CD4-positive, alpha-beta memory T cell (primary cell): ENCODE measurements around the gene NKIRAS1. TPM values are rescaled to one million over a fixed set of nuclear protein-coding genes. Genes with fewer than 3 reads are reported as not detected.

Experiments
- CTCF ChIA-PET: fragments of 350-600 bp; sonication (Branson Sonifier 250); formaldehyde crosslinking; loops from one replicate; lab custom pipeline; 2021; ENCODE audit warnings: inconsistent platforms; ENCODE audit not compliant: partially characterized antibody; lab: Charles Lee
- POLR2A ChIA-PET: fragments of 350-600 bp; sonication (Branson Sonifier 250); formaldehyde crosslinking; loops from one replicate; lab custom pipeline; 2021; ENCODE audit not compliant: partially characterized antibody; lab: Charles Lee
- DNase-seq, 5 donors: peaks; one replicate each; pipeline versions ENCODE4 v3.0.0 to v3.0.0-alpha.2; 2020 to 2022; ENCODE audit warnings: mixed read lengths in 1 of 5
- H3K27ac ChIP-seq: one replicate; pipeline ENCODE4 v1.7.0; 2013; ENCODE audit warnings: low read depth, low read length
- H3K27me3 ChIP-seq: 2 replicates; pipeline ENCODE4 v1.7.0; 2013; ENCODE audit warnings: mild to moderate bottlenecking, low read length, moderate library complexity; ENCODE audit not compliant: insufficient read depth
- H3K36me3 ChIP-seq: 2 replicates; pipeline ENCODE4 v1.7.0; 2013; ENCODE audit warnings: mild to moderate bottlenecking, low read length, moderate library complexity; ENCODE audit not compliant: insufficient read depth
- H3K4me1 ChIP-seq: 2 replicates; pipeline ENCODE4 v1.7.0; 2013; ENCODE audit warnings: mild to moderate bottlenecking, low read length, moderate library complexity; ENCODE audit not compliant: insufficient read depth
- H3K4me3 ChIP-seq, 2 donors: one replicate each; pipeline ENCODE4 v1.7.0; 2013; ENCODE audit warnings: low read length in 2 of 2, mild to moderate bottlenecking in 1 of 2
- H3K9me3 ChIP-seq, 2 donors: one replicate each; pipeline ENCODE4 v1.7.0; 2013; ENCODE audit warnings: low read length in 2 of 2, control low read depth in 1 of 2; ENCODE audit not compliant: control insufficient read depth in 1 of 2
- H3K27ac Mint-ChIP-seq, 7 donors: one replicate each; pipeline ENCODE4 v1.8.0; 2020 to 2021; ENCODE audit warnings: mixed read lengths in 7 of 7, mild to moderate bottlenecking in 6 of 7, inconsistent platforms in 3 of 7, moderate library complexity in 3 of 7
- H3K27me3 Mint-ChIP-seq, 2 donors: one replicate each; pipeline ENCODE4 v1.8.0; 2020 to 2021; ENCODE audit warnings: mixed read lengths in 2 of 2
- H3K36me3 Mint-ChIP-seq, 2 donors: one replicate each; pipeline ENCODE4 v1.8.0; 2020 to 2021; ENCODE audit warnings: mixed read lengths in 2 of 2, inconsistent platforms in 1 of 2, mild to moderate bottlenecking in 1 of 2
- H3K4me1 Mint-ChIP-seq, 4 donors: one replicate each; pipeline ENCODE4 v1.8.0; 2020 to 2021; ENCODE audit warnings: mixed read lengths in 4 of 4, mild to moderate bottlenecking in 1 of 4
- H3K4me3 Mint-ChIP-seq, 8 donors: one replicate each; pipeline ENCODE4 v1.8.0; 2020 to 2021; ENCODE audit warnings: mixed read lengths in 8 of 8, mild to moderate bottlenecking in 7 of 8, moderate library complexity in 6 of 8, inconsistent platforms in 3 of 8
- H3K9me3 Mint-ChIP-seq, 8 donors: one replicate each; pipeline ENCODE4 v1.8.0; 2020 to 2021; ENCODE audit warnings: mixed read lengths in 8 of 8, mild to moderate bottlenecking in 5 of 8, inconsistent platforms in 3 of 8, moderate library complexity in 1 of 8
- intact Hi-C: fragments of 100-400 bp; cut with micrococcal nuclease; formaldehyde crosslinking; loops from one replicate; pipeline ENCODE4 v1.15.1; 2023
- polyA plus RNA-seq, 2 donors: library from polyadenylated mRNA; unstranded; fragments of 300-500 nt; fragmentation: Illumina TruSeq; gene quantifications; one replicate each; pipeline ENCODE4 v1.2.3, GENCODE V29; 2021
- total RNA-seq, 2 experiments: library from RNA; stranded (reverse); gene quantifications; one replicate each; pipeline ENCODE4 v1.2.3, GENCODE V29; 2021

NKIRAS1 gene
- total and polyA plus RNA-seq, 4 experiments from 2014 or later, result 3.4 to 5.3 (median 4.5) TPM

- Mint-ChIP-seq H3K4me1 (no peaks in the 10 kb centered on the region), H3K4me3 (no peak overlapping the region), H3K36me3 (peaks cover 0 to 3% of the 10 kb centered on the region in 2 donors), H3K27me3 (peaks cover 0 to 1% of the 10 kb centered on the region in 2 donors), H3K9me3 (no peaks in the 10 kb centered on the region), H3K27ac (no peak overlapping the region)
- DNase-seq, result no peak
- no peak overlapping the region for H3K27ac ChIP-seq
- intact Hi-C loops, result no loop called here
- no peaks in the 10 kb centered on the region for H3K27me3 ChIP-seq
- H3K9me3 ChIP-seq, result no peaks in the 10 kb centered on the region
- POLR2A ChIA-PET, result interaction anchor here (1.3 to 2.6 kb wide), 2 partner anchors 10 to 11 kb away, joined by 3 to 11 read pairs; partner anchors contain the start of genes NKIRAS1 and RPL15
- no peak overlapping the region for H3K4me3 ChIP-seq
- CTCF ChIA-PET, result no interaction called here
- H3K36me3 ChIP-seq, result no peaks in the 10 kb centered on the region
- no peaks in the 10 kb centered on the region for H3K4me1 ChIP-seq
Measured at GRCh38 chr3:23928524-23928923, 11.7 kb upstream of the NKIRAS1 start.

DNA sequence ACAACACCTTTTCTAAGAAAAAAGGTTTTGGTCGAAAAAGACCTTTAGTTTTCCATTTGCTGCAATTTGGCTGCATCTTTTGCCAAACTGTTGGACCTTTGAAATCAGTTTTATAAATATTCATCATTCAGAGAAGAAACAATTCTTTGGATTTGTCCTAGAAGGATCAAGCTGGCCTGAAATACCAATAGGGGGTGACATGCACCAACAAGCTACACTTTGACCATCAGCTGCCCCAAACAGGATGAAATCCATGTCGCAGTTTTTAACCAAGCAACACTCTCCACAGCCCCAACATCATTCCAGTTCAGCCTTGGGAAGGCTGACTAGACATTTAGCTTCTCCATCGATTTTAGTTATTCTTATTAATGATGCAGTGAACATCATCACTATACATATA lies 9.9 kb upstream of the NKIRAS1 start:
- Mint-ChIP-seq H3K9me3 (no peaks in the 10 kb centered on the region), H3K27me3 (peaks cover 0 to 1% of the 10 kb centered on the region in 2 donors), H3K36me3 (peaks cover 0 to 8% of the 10 kb centered on the region in 2 donors), H3K4me3 (no peak overlapping the region), H3K4me1 (no peaks in the 10 kb centered on the region), H3K27ac (no peak overlapping the region)
- H3K36me3 ChIP-seq, result no peaks in the 10 kb centered on the region
- no peaks in the 10 kb centered on the region for H3K9me3 ChIP-seq
- no peaks in the 10 kb centered on the region for H3K4me1 ChIP-seq
- intact Hi-C loops, result no loop called here
- no peaks in the 10 kb centered on the region for H3K27me3 ChIP-seq
- DNase-seq, result no peak
- H3K27ac ChIP-seq, result no peak overlapping the region
- ChIA-PET POLR2A (interaction anchor here (2.6 kb wide), 1 partner anchor 9 kb away, joined by 11 read pairs; the partner anchor contains the start of genes NKIRAS1 and RPL15), CTCF (no interaction called here)
- no peak overlapping the region for H3K4me3 ChIP-seq

GRCh38 chr3:23926246-23926645 lies 9.5 kb upstream of the NKIRAS1 start:
- Histone ChIP-seq H3K36me3 (no peaks in the 10 kb centered on the region), H3K27me3 (no peaks in the 10 kb centered on the region), H3K4me3 (no peak overlapping the region), H3K27ac (no peak overlapping the region), H3K4me1 (no peaks in the 10 kb centered on the region), H3K9me3 (no peaks in the 10 kb centered on the region)
- Mint-ChIP-seq H3K27ac (no peak overlapping the region), H3K27me3 (no peaks in the 10 kb centered on the region), H3K9me3 (no peaks in the 10 kb centered on the region), H3K4me1 (peaks cover 0 to 1% (median 0%) of the 10 kb centered on the region in 4 donors), H3K36me3 (peaks cover 0 to 11% of the 10 kb centered on the region in 2 donors), H3K4me3 (peak overlapping the region in 1 of 8 donors; percentile 21)
- DNase-seq, result no peak
- ChIA-PET CTCF (no interaction called here), POLR2A (interaction anchor here (2.6 kb wide), 1 partner anchor 9 kb away, joined by 11 read pairs; the partner anchor contains the start of genes NKIRAS1 and RPL15)
- intact Hi-C loops, result no loop called here

DNA sequence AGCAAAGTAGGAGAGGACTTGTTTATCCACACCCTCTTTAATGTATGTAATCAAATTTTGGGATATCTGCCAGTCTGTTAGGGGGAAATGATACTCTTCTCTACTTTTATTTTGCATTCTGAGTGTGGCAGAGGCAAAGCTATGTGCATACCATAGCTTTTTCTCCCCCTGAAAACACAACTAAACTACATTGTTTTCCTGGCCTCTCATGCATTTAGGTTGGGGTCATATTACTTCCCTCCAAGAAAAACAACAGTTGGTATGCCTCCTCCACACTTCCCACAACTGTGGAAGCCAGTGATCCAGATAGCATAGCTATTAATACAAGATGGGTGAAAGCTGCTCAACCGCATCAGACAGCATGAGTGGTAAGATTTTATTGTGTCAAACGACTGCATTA lies 7.0 kb upstream of the NKIRAS1 start:
- Mint-ChIP-seq H3K4me1 (peaks cover 6 to 22% (median 14%) of the 10 kb centered on the region in 4 donors), H3K27me3 (no peaks in the 10 kb centered on the region), H3K4me3 (no peak overlapping the region), H3K36me3 (peaks cover 15 to 36% of the 10 kb centered on the region in 2 donors), H3K9me3 (no peaks in the 10 kb centered on the region), H3K27ac (no peak overlapping the region)
- no peak overlapping the region for H3K27ac ChIP-seq
- no peaks in the 10 kb centered on the region for H3K27me3 ChIP-seq
- intact Hi-C loops, result no loop called here
- H3K4me3 ChIP-seq, result no peak overlapping the region
- DNase-seq, result no peak
- H3K36me3 ChIP-seq, result peaks cover 14% of the 10 kb centered on the region
- ChIA-PET CTCF (interaction anchor here (1.3 to 1.9 kb wide), 2 partner anchors 16 to 40 kb away, joined by 4 read pairs; no protein-coding TSS in a partner anchor), POLR2A (no interaction called here)
- no peaks in the 10 kb centered on the region for H3K9me3 ChIP-seq
- H3K4me1 ChIP-seq, result peaks cover 11% of the 10 kb centered on the region

DNA sequence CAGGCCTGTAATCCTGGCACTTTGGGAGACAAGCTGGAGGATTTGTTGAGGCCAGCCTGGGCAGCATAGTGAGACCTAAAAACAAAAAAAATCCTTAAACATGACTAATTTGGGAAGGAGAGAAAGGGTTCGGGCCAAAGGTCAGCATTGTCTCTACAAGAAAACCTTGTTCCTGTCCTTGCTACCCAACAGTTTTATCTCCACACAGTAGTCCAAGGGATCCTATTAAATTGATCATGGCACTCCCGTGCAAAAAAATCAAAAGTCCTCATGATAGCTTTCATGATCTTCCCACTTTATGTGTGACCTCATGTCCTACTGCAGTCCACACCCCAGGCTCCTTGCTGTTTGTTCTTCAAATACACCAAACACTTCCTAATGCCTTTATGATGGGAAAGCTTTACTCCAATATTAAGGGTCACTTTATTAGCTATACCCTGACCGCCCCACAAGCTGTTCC lies 4.3 kb upstream of the NKIRAS1 start:
- CTCF ChIA-PET, result no interaction called here
- H3K9me3 ChIP-seq, result no peaks in the 10 kb centered on the region
- peaks cover 26% of the 10 kb centered on the region for H3K4me1 ChIP-seq
- intact Hi-C loops, result no loop called here
- H3K9me3 Mint-ChIP-seq, result no peaks in the 10 kb centered on the region
- H3K4me1 Mint-ChIP-seq, result peaks cover 13 to 50% (median 29%) of the 10 kb centered on the region in 4 donors
- no peak for DNase-seq
- H3K36me3 ChIP-seq, result peaks cover 23% of the 10 kb centered on the region
- no peak overlapping the region for H3K4me3 ChIP-seq
- H3K36me3 Mint-ChIP-seq, result peaks cover 29 to 58% of the 10 kb centered on the region in 2 donors
- peak overlapping the region in 3 of 7 donors; percentile 2 to 100 (median 13) for H3K27ac Mint-ChIP-seq
- peak overlapping the region in 1 of 8 donors; percentile 12 for H3K4me3 Mint-ChIP-seq
- no peaks in the 10 kb centered on the region for H3K27me3 ChIP-seq
- no peaks in the 10 kb centered on the region for H3K27me3 Mint-ChIP-seq
- H3K27ac ChIP-seq, result no peak overlapping the region
- POLR2A ChIA-PET, result interaction anchor here (1.4 kb wide), 1 partner anchor 23 kb away, joined by 4 read pairs; no protein-coding TSS in a partner anchor

- Mint-ChIP-seq H3K4me1 (peaks cover 19 to 58% (median 37%) of the 10 kb centered on the region in 4 donors), H3K4me3 (peak overlapping the region in 2 of 8 donors; percentile 5 to 70), H3K27me3 (peaks cover 0 to 4% of the 10 kb centered on the region in 2 donors), H3K9me3 (no peaks in the 10 kb centered on the region), H3K36me3 (peaks cover 29 to 58% of the 10 kb centered on the region in 2 donors), H3K27ac (peak overlapping the region in 6 of 7 donors; percentile 2 to 100 (median 80))
- Histone ChIP-seq H3K27me3 (no peaks in the 10 kb centered on the region), H3K27ac (no peak overlapping the region), H3K4me1 (peaks cover 32% of the 10 kb centered on the region), H3K9me3 (no peaks in the 10 kb centered on the region), H3K36me3 (peaks cover 23% of the 10 kb centered on the region), H3K4me3 (no peak overlapping the region)
- intact Hi-C loops, result no loop called here
- no peak for DNase-seq
- CTCF ChIA-PET, result no interaction called here
- POLR2A ChIA-PET, result interaction anchor here (4.9 kb wide), 1 partner anchor 27 kb away, joined by 142 read pairs; the partner anchor contains the start of gene NR1D2
Measured at GRCh38 chr3:23920151-23920655, 3.4 kb upstream of the NKIRAS1 start.

GRCh38 chr3:23919628-23920027 lies 2.8 kb upstream of the NKIRAS1 start:
- intact Hi-C loops, result loop anchor here (10.0 kb wide), 1 partner anchor 1745 kb away; the partner anchor contains the start of gene TOP2B
- peaks cover 23% of the 10 kb centered on the region for H3K36me3 ChIP-seq
- H3K9me3 ChIP-seq, result no peaks in the 10 kb centered on the region
- peaks cover 36% of the 10 kb centered on the region for H3K4me1 ChIP-seq
- peaks cover 0 to 4% of the 10 kb centered on the region in 2 donors for H3K27me3 Mint-ChIP-seq
- POLR2A ChIA-PET, result interaction anchor here (0.7 to 4.9 kb wide), 2 partner anchors 28 to 113 kb away, joined by 3 to 142 read pairs; partner anchors contain the start of gene NR1D2
- H3K4me3 ChIP-seq, result no peak overlapping the region
- peaks cover 29 to 58% of the 10 kb centered on the region in 2 donors for H3K36me3 Mint-ChIP-seq
- no peaks in the 10 kb centered on the region for H3K27me3 ChIP-seq
- H3K27ac Mint-ChIP-seq, result peak overlapping the region in 5 of 7 donors; percentile 16 to 100 (median 48)
- DNase-seq, result no peak
- H3K27ac ChIP-seq, result no peak overlapping the region
- peak overlapping the region in 1 of 8 donors; percentile 99 for H3K4me3 Mint-ChIP-seq
- peaks cover 23 to 64% (median 38%) of the 10 kb centered on the region in 4 donors for H3K4me1 Mint-ChIP-seq
- CTCF ChIA-PET, result interaction anchor here (1.3 kb wide), 1 partner anchor 29 kb away, joined by 4 read pairs; no protein-coding TSS in a partner anchor
- H3K9me3 Mint-ChIP-seq, result no peaks in the 10 kb centered on the region
